Non-pigmented ciliary epithelial cell (primary cell): Measurements from ENCODE around the gene KCNMA1.

Source experiments
- DNase-seq: peaks from one replicate; pipeline ENCODE4 v3.0.0-alpha.2; 2010; ENCODE audit warnings: low read depth

KCNMA1 gene

GRCh38 chr10:77634939-77635338 lies 2.7 kb downstream of the KCNMA1 start:
- DNase-seq: no peak

- DNase-seq: no peak
Observed at GRCh38 chr10:77633376-77633775, 4.2 kb downstream of the KCNMA1 start.

DNA sequence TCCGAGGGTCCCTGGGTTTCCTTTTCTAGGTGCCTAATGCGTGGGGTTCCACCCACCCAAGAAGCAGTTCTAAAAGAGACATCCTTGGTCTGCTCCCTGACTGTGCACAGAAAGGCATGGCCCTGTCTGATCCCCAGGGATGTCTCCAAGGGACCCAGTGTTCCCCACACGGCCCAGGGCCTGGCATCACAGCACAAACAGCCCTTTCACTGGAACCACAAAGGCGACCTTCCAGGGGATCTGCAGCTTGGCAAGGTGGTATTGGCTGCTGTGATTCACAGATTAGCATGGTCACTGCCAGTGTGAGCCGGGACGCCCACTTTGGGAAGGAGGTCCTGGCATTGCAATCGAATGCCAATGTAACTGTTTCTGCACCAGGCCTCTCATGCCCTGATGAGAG lies 6.4 kb downstream of the KCNMA1 start:
- no peak for DNase-seq

DNA sequence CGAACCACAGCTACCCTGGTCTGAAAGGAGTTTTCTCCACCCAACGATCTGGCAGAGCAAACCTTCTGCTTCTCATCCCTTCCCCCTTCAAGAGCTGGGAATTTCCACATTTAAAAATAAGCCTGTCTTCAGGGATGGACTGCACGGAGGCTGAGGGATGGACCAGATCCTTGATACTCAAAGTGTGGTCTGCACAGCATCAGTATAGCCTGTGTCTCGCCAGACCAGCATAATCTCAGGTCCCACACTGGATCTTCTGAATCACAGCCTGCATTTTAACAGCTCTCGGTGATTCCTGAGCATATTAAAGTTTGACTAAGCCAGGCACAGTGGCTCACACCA lies 7.1 kb downstream of the KCNMA1 start:
- DNase-seq: no peak

- DNase-seq: no peak
Observed at GRCh38 chr10:77629775-77630506, 7.7 kb downstream of the KCNMA1 start.

DNA sequence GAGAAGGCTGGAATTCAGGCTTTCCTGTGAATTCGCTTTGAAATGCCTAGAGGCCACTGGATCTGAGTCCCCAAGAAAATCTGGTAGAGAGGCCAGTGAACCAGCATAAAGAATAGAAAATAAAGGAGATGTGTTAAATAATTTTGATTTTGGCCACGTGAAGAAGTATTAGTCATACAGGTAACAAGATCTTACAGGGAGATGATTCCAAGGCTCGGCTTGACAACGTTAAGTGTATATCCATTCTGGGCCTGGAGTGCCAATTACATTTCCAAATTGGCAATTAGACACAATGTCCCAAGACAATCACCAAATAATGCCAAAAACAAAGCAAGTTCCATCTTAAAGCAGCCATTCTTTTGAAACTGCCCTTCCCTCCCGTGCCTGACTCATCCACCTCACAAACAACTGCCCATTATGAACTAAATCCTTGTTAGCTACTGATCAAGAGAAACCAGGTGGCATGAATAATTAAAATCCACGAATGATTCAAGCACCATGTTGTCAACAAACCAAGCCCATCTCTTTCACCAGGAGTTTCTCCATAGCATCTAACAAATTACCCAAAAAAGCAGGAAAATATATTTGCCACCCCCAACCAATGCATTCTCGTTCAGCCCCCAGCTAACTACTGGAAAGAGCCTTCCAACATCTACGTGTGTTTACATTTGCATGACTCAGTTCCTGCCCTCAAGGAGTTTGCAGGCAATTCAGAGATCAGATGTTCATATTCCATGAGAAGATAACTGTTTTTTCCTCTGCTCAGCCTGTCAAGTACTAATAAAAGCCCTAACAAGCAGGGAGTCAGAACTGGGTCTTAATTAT lies 8.5 kb downstream of the KCNMA1 start:
- no peak for DNase-seq

DNA sequence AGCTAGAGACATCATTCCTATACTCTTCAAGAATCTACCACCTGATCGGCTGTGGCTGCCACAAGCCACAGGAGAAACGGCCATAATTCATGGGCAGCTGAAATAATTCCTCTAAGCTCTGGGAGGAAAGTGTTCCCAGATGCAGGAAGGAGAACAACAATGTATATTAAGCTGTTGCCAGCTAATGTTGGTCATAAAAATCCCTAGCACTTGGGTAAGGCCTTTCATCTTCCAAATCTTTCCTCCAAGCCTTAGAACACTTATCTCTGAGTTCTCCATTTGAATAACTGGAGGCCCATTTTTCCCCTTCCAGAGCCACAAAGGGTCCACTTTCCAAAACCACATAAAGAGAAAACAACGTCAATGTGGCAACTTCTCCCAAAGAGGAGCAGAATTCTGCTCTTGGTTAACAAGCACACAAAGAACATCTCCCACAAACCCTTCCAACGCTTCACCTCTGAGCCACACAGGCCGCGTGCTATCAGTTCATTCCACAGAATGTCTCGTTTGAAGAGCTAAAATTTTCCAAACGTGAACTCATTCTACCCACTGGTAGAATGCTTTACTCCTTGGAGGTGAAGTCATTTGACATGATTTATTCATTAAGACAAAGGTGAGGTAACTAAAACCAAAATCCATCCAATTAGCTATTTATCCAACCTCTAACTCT lies 11.2 kb downstream of the KCNMA1 start:
- no peak for DNase-seq

DNA sequence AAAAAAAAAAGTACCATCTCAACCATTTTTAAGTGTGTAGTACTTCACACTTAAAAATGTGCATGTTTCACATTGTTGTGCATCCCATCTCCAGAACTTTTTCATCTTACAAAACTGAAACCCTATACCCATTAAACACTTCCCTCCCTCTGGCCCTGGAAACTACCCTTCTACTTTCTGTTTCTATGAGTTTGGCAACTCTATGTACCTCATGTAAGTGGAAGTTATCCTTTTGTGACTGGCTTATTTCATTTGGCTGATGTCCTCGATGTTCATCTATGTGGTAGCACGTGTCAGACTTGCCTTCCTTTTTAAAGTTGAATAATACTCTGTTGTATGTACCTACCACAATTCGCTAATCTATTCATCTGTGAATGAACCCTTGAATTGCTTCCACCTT lies 12.2 kb downstream of the KCNMA1 start:
- no peak for DNase-seq

GRCh38 chr10:77622889-77623291 lies 14.7 kb downstream of the KCNMA1 start:
- DNase-seq: no peak

DNA sequence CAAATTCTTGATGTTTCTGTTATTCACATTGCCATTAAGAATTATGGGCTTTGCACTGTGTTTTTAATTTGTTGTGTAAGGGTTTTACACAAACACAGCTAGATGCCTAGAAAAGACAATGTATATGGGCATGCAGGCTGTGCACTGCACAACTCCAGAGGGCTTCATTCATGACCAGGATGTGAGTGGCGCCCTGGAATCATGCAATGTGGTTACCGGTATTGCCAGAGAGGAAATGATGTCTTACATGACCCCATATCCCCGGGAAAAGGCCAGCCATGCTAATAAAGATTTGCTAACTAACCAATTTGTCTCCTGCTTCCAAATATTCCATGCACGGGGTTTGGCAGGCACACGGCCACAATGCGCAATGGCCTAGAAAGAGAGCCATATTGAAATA lies 16.9 kb downstream of the KCNMA1 start:
- no peak for DNase-seq

GRCh38 chr10:77619964-77620703 lies 17.5 kb downstream of the KCNMA1 start:
- DNase-seq: no peak

DNA sequence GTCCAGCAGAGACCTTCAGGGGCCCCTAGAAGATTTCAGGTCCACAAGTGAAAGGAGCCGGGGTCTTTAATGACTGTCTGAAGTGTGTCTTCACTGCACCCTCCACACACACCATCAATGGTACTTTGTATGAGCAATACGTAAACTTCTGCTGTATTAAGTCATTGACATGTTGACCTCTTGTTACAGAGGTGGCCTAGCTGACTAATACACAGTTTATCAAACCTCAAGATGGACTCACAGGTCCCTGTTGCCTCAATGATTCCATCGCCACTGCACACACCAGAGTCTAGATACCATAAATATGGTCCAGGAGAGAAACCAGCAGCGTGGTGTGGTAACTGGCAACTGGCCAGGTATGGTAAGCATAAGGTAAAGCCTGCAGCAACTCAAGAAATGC lies 19.5 kb downstream of the KCNMA1 start:
- no peak for DNase-seq

- no peak for DNase-seq
Observed at GRCh38 chr10:77616766-77617165, 20.8 kb downstream of the KCNMA1 start.

- DNase-seq: no peak
Observed at GRCh38 chr10:77614778-77615625, 22.6 kb downstream of the KCNMA1 start.

DNA sequence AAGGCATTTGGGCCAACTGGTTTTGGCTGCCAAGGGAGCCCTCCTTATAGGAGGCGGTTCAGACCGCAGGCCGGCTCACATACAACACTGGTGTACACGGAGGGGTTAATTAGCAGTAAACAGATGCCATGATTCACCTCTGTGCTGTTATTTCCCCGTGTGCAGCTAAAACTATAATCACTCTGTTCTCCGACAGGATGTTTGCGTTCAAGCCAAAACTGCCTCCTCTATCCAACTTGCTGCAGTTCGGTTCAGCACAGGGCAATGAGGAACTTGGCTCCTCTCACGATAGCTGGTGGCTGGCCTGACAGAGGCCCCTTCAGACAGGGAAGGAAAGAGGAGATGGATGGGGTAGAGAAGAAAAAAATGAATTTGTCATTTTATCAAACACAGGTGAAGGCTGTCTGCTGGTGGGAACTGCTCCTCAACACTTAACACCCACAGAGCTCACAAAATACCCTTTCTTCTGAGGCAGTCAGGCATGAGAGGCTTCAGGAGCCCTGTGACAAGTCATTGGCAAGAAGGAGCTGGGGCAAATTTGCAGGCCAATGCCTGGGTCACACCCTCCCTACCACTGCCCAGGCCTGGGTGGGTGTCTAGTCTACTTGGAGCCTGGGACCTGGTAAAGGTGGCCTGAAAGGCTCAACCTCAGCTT lies 24.0 kb downstream of the KCNMA1 start:
- DNase-seq: no peak

DNA sequence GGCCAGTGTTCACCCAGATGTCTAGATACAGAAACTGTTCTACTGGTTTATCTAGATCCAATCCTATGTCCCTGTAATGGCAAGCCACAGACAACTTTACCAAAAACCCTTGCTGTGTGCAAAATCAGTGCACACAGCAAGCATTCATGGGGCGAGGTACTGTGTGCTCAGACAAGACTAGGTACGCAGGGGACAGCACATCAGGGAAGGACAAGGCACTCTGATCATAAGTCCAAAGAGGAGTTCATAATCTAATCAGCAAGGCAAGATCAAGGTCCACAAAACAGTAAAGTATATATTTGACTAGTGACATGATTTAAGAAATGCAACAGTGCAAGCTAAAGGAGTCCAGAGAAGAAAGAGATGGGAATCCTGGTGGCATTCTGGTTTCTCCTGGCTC lies 25.9 kb downstream of the KCNMA1 start:
- DNase-seq: no peak

- no peak for DNase-seq
Observed at GRCh38 chr10:77611221-77611620, 26.4 kb downstream of the KCNMA1 start.

- DNase-seq: peak; percentile 14
Observed at GRCh38 chr10:77609781-77610272, 27.8 kb downstream of the KCNMA1 start.

- DNase-seq: no peak
Observed at GRCh38 chr10:77608281-77608680, 29.3 kb downstream of the KCNMA1 start.

DNA sequence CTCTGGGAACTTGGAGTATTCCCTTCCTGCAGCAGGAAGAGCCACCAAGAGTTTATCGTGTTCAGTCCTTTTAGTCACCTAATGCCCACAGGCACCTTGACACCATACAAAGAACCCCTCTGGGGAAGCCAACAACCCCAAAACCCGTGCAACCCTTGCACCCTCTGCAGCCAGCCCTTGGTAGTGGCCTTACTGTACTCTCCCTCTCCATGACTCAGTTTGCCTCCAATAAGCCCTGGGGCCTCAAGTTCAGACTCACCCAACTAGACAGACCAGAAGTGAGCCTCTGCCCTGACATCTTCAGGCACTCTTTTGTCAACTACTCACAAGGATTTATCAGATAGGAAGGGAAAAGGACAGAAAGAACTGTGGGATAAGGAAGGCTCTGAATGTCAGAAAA lies 30.9 kb downstream of the KCNMA1 start:
- DNase-seq: no peak

GRCh38 chr10:77605466-77605865 lies 32.1 kb downstream of the KCNMA1 start:
- no peak for DNase-seq
